Activated CD4-positive, alpha-beta T cell treated with anti-CD3 and anti-CD28 coated beads, Interleukin-10, Interleukin-2, amounts not matched to agents 100 ng/mL and 50 ng/mL, durations not matched to agents 16 hours and 8 hours (primary cell): Measurements from ENCODE around the gene ARHGAP42.

Experiments used
- DNase-seq: peaks from one replicate; pipeline ENCODE4 v3.0.0-alpha.2; 2020

ARHGAP42 gene

DNA sequence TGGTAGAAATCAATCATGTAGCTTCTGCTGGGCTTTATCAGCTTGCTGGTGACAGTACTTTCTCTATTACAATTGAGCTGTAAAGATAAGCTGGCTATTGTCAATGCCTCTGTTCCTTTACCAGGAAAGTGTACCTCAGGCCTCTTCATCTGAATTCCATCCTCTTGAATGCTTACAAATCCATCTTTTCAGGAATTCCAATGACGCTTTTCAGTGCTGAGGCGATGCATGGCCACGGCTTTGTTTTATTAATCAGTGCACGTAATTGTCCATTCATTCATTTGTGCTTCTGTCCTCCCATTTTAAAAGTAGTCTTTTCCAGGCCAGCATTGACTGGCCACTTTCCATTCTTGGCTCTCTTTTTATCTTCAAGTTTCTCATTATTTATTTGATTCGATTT, 240.5 kb downstream of the ARHGAP42 start:
- DNase-seq: no peak

DNA sequence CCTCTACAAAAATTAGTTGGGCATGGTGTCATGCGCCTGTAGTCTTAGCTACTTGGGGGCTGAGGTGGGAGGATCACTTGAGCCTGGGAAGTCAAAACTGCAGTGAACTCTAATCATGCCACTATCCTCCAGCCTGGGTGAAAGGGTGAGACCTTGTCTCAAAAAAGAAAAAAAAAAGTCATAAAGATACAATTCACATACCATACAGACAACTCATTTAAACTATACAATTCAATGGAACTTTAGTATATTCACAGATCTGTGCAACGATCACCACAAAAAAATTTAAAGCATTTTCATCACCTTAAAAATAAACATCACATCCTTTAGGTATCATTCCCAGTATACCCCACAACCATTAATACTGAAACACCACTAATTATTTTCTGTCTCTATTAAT, 241.3 kb downstream of the ARHGAP42 start:
- no peak for DNase-seq

DNA sequence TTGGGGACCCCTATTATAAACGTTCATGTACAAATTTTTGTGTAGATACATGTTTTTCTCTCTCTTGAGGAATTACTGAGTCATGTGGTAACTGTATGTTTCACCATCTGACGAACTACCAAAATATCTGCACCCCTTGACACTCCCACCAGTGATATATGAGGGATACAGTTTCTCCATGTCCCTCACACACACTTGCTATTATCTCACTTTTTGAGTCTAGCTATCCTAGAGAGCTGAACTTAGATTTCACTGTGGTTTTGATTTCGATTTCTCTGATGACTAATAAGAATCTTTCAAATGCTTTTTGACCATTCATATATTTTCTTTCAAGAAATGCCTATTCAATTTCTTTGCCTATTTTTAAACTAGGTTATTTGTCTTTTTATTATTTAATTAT, 242.3 kb downstream of the ARHGAP42 start:
- peak; percentile 4 for DNase-seq

DNA sequence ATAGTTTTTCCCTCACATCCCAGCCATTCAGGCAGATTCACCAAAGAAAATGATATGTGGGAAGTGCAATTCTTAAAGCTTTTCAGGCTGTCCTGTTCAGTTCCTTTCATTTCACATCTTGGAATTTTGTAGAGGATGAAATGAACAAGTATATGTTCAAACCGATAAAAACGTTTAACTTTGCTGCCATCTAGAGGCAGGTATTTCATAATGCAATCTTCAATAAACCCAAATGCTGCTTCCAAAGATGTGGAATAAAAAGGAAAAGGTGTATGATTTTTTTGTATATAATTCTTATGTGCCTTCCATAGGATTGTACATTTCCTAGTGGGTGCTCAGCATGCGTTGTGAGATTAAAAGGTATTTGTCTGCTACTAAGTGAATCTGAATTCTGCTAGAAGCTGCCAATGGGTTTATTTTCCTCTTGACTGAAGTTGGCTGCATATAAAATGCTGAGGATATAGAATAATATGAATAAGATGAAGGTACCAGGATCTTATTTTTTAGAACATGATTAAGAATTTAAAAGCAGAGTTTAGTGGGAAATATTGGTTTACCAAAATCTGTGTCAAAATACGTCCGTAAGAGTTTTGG, 243.2 kb downstream of the ARHGAP42 start:
- DNase-seq: peak; percentile 26

DNA sequence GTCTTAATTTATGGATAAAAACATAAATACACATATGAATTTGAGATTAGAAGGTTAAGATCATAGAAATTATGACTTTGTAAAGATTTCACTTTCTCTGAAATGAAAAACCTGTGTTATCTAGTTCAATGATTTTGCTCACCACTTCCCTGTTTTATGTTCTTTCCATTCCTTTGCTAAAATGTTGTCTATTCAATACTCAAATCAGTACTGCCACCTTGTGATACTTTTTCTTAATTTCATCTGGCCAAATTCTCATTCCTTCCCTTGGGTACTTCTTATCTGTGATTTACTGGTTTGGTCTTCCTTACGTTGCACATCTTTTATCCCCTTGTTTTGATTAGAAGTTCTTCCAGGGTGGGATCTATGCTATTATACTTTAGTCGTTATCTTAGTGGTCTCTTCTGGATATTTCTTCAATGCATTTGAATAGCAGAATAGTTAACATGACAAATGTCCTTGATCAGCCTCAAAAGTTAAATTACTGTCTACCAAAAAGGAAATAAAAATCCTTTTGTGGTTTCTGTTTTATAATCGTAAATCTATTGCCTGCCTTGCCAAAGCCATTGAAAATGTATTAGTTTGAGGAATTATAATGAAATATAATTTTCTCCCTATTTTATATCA, 245.5 kb downstream of the ARHGAP42 start:
- DNase-seq: no peak

DNA sequence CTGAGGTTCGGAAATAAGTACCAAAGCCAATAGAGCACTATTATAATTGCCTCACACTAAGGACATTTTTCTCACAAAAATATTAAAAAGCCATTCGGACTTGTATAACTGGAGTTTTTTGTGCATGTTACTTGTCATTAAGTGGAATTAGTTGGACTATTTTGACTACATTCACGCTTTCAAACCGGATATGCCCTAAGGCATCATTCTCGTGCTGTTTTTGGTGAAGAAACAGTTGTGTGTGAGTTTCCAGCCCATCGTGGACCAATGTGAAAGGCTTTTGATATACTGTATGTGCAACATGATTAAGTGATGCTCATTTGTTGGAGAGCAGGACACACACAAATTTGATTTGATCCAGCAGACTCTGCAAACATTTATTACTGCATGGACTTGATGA, 249.7 kb downstream of the ARHGAP42 start:
- no peak for DNase-seq

DNA sequence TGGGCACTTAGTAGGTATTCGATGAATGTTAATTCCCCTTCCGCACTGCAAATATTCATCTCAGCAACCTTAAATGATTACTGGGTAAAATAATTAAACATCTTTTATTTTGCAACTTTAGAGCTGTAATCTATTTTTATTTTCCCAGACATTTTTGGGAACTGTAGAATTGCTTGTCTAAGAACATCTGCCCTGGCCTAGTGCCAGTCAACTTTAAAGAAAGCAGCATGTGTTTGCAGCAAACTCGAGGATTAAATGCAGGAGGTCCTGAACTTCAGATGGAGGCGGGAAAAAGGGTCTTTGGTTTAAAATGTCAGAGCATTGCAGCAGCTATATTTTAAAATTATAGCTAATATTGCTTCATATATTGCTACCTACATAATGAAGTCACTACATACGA, 252.5 kb downstream of the ARHGAP42 start:
- no peak for DNase-seq

DNA sequence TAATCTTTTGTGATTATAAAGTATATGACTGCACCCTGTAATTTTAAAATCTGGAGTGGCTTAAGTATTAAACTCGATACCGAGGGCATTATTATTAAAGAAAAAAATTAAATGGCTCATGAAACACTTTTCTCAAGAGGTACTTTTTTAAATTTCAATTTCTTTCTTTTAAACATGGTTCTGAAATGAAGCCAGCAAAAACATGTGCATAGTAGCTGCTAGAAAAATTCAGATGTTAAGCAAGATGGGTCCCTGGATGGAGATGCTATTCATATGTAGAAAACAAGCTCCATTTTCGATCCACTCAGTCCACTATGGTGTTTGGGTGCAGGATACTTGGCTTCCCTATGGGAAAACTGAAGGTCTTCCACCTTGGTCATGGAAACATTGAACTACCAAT, 253.0 kb downstream of the ARHGAP42 start:
- DNase-seq: no peak

DNA sequence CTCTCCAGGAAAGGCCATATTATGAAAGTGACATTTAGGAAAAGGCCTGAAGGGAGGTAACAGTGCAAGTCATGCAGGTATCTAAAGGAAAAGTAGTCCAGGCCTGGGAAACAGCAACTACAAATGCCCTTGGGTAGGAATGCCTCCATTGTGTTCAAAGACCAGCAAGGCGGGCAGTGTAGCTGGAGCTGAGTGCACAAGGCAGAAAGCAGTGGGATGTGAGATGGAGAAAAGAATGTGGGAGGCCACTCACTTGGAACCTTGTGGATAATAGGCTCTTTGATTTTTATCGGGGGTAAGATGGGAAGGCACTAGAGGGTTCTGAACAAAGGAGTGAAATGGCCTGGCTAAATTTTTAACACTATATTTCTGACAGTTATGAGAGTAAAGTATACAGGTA, 253.9 kb downstream of the ARHGAP42 start:
- DNase-seq: no peak

DNA sequence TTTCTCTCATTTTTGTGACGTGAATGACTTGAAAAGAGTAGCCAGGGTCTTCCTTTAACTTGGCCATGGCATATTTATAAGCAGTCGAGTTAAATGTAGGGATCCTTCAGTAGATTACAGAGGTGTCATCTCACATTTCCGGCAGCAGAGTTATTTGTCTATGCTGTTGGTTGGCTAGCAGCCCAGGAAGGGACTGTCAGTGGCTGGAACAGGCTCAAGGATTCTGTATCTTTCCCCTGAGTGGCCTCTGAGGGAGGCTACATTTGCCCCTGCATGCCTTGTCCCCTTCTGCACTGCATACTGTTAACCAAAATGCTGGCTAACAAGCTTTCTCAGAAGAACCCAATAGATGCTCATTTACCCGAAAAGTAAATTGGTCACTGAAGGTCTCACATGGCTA, 254.9 kb downstream of the ARHGAP42 start:
- DNase-seq: no peak

DNA sequence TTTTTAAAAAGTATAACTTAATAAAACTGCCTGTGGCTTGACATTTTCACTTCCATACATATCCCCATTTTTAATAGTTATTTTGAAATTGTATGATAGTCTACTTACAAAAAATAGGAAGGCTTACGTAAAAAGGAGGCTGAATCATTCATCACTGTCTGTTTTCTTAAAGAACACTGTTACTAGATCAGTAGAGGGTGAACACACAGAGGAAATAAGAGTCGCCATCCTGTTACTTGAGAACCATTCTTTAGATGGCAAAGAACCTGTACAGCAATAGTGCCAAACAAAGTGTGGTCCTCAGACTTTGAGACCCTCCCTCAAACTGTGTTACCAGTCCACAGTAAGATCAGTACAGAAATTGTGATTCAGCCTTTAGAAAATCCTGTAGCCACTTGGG, 261.8 kb downstream of the ARHGAP42 start:
- no peak for DNase-seq

DNA sequence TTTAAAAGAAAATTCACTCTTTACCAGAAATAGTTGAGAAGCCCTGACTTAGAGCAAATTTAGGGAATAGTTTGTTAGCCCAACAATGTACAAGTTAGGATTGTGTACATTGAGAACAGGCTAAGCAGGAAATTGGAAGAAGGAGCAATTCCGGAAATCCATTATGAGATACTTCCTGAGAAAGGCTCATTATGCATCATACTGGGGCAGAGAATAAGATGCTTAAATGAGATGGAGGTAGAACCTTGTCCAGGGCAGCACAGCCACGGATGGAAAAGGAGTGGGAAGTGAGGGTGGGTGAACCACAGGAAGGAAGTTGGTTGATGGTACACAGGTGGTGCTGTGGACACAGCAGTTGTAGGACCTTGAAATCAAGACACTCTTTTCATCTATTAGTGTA, 262.4 kb downstream of the ARHGAP42 start:
- DNase-seq: no peak

DNA sequence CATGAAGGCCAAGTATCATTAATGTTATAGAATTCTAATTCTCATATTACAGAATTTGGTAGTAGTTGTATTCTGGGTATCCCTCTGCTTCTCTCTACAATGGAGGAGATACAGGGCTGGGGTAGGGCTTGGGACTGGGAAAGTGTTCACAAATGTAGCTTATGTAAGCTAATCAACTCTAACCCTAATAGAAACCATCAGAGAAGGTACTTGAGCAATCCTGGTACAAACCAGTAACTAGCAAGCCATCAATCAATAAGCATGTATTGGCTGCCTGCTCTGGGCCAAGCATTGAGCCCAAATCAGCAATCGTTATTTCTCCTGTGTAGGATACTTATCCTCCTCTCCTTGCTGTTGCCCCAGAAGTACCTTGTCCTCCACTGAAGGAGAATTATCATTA, 268.2 kb downstream of the ARHGAP42 start:
- no peak for DNase-seq

DNA sequence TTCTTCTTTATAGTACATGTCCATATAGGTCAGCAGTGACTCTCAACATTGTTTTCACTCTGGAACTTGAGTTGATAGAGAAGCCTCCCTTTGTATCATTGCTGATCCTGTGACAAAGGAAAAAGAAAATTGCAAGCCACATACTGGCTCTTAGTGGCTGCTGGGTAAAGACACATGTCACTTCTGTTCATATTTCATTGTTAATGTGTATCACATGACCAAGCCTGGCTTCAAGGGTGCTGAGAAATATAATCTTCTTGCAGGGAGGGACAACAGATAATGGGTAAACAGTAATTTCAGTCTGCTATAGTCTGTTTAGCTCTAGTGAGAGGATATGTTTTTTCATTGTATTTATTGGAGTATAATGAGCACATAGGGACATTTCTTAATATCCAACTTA, 269.3 kb downstream of the ARHGAP42 start:
- DNase-seq: no peak

DNA sequence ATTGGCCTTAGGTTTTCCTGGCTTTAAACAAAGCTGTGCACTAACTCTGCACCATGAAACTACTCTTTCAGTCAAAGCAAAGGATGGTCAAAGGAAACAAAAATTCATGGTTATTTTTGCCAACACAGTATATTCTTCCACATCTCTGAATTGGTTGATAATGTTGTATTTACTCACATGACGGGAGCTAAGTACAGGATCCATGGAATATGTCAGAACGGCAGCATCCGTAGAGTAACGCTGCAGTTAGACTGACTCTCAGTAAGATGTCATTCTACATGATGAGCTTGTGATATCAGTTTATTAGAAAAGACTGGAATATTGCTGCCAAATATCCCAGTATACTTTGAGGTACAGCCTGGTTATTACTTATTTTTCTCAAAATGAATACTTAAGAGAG, 270.4 kb downstream of the ARHGAP42 start:
- no peak for DNase-seq

DNA sequence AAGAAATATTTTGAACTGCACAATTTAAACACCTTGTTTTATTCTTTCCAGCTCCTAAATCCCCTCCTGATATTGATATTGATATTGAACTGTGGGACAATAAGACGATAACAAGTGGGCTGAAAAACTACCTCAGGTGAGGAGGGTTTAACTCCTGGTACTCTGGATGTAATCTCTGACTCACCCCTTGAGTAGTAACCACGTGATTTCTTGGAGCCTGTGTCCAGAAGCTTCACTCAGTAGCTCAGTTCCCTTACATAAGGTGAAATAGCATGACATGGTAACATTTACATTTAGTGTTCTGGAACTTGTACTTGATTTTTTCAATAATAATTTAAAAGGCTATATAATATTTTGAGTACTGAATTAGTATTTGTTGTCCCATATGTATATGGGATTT, 274.5 kb downstream of the ARHGAP42 start:
- no peak for DNase-seq

DNA sequence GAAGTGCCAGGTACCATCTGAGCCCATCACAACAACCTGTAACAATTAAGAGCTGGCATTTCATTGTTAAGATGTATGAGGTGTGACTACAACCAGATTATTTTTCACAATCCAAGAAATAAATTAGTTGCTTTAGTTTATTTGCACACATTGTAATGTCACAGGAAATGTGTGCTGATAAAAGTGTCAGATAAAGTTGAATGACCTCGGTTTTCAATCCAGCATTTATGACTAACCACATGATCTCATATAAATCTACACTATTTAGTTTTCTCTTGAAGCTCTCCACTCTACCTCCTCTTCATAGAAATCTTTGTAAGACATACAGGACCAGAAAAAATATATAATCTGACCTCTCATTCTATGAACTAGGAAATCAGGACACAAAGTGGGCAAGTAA, 276.3 kb downstream of the ARHGAP42 start:
- DNase-seq: no peak

DNA sequence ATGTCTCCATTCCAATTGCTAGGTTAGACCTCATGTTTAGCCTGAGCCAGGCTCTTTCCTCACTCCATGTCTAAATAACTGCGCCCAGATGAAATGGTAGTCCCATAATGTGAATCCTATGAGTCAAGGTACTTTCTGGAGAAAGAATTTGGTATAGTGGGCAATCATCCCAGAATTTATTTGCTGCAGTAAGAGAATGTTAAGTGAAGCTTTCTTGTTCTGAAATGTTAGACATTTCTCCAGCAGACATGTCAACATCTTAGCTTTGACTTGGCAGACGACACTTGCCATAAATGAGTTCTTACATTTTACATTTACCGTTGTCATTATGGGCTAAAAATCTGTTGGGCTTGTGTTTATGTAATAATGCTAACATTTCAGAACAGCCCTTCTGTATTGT, 277.3 kb downstream of the ARHGAP42 start:
- DNase-seq: no peak

DNA sequence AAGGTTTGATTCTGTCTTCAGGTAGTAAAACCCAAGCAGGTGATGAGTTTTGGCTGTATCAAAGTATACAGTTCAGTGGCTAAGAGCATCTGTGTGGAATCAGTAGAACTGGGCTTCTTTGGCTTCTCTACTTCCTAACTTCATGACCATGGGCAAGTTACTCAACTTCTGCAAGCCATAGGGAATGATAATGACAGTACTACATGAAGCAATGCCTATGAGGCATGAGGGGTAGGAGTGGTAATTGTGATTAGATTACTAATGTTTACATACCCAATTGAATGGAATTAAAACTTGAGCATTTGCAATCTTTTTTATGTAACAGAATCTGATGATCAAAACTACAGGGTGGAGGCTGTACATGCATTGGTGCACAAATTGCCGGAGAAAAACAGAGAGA, 278.3 kb downstream of the ARHGAP42 start:
- no peak for DNase-seq

DNA sequence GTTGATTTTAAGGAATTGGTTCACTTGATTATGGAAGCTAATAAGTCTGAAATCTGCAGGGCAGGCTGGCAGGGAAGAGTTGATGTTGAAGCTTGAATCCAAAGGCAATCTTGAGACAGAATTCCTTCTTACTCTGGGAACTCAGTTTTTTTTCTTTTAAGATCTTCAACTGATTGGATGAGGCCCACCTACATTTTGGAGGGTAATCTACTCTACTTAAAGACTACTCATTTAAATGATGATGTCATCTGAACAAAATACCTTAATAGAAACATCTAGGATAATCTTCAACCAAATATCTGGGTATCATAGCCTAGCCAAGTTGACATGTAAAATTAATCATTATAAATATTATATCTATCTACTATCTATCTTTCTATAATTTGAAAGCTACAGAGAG, 279.3 kb downstream of the ARHGAP42 start:
- DNase-seq: no peak

DNA sequence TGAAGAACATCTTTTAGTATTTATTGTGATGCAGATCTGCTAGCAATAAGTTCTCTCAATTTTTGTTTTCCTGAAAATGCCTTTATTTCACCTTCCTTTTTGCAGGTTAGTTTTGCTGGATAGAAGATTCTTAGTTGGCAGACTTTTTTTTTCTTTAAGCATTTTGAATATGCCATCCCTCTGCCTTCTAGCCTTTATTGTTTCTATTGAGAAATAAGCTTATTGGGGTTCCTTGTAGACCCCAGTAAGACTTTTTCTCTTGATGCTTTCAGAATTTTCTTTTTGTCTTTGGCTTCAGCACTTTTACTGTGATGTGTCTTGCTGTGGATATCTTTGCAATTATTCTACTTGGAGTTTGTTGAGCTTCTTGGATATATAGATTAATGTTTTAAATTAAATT, 281.9 kb downstream of the ARHGAP42 start:
- DNase-seq: no peak

DNA sequence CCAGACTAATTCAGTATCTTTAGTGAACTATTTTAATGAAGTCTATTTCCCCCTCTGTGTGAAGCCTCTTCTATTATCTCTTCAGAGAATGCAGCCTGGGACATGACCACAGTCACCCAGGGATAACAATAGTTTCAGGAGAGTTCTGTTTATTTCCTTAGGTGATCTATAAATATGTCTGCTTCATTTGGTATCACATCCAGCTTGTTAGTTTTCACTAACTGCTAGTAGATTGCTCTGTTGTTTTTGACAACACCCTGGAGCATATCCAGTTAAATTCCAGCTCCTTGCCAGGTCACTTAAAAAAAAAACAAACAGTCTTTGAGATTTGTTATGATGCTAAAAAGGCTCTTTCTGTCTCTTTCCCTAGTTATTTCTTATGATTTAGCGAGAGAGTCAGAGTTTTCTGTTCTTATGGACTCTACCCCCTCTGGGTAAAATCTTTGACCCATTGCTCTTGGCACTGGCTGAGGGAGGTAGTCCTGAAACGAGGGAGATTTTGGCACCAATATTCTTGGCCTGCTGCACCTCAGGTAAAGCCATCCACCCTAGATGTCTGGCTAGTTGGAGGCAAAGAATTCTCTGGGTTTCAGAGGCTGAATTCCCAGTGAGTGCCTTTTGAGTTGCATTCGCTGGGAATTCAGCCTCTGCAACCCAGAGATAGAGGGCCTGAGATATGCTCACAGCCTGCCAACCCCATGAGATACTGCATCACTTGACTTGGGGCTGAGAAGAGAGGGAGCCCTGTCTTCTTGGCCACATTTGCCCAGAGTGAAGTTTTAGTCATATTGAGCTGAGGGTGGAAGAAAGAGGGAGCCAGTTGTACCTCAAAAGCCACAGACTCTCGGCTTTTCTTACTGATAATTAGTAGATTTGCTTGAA, 283.4 kb downstream of the ARHGAP42 start:
- no peak for DNase-seq

DNA sequence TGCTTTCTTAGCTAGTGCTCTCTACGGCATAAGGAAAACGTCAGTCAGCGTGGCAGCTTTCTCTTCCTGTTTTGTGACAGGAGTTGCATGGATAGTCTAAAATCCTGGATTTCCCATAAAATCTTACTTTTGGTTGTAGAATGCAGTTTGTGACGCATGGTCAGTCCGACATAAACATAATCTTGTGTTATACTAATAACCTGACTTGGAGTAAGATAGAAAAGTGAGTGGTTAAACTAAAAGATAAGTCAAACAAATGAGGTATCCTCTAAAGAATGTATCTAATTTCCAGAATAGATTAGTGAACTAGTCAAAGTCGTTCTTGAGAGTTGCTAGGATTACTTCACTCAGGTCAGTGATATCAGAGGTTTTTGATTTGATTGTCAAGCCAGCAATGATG, 285.0 kb downstream of the ARHGAP42 start:
- DNase-seq: no peak

DNA sequence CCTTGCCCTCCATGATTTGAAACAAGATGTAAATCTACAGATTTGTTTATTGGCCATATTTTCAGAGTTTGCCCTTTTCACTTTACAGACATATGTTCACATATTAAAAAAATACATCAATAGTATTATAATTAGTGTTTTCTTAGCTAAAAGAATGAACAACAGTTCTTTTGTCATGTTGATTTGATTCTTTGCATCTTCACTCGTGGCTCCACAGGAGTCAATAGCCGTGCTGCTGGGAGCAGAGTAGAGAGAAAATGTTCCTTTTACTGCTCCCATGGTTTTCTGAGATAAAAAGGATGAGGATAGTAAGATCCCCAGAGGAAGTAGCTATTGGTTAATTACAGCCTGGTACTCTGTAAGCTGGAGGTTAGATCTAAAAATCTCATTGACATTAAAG, 291.4 kb downstream of the ARHGAP42 start:
- no peak for DNase-seq
